Measurements from ENCODE around the gene SLC43A3.

DNA sequence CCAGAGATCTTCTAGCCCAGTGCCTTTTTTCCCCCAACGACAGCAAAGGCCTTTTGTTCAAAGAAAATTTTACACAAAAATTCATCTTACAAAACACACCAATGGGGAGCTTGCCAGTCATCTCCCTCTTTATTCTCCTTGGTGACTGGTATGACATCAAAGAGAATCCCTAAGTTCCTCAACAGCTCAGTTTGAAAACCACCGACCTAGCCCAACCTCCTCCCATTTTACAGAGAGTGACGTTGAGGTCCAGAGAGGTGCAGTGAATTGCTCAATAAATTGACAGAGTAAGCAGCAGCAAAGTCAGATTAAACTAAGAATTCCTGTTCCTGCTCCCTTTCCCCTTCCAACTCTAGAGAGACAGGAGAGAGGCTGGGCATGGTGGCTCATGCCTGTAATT is 7.8 kb downstream of the SLC43A3 start:
- no peak for TF ChIP-seq CTCF (IDR thresholded peaks at IDR 0.05)
- no peak for TF ChIP-seq POLR2A (IDR thresholded peaks at IDR 0.05)

Measured in gastroesophageal sphincter (tissue), 3 donors.